Stimulated activated CD8-positive, alpha-beta memory T cell treated with anti-CD3 and anti-CD28 coated beads, Interleukin-7, amount 100 ng/mL, for 24 hours (primary cell): ENCODE data around the gene TCN1.
"Not testable (repeated sequence)": the region's sequence is repeated elsewhere in the genome, so short reads cannot be mapped to it uniquely, and the experiment has no call there.

ENCODE experiments used
- DNase-seq: peaks from one replicate; pipeline ENCODE4 v3.0.0-alpha.2; 2020; ENCODE audit warnings: low read depth

The TCN1 gene

DNA sequence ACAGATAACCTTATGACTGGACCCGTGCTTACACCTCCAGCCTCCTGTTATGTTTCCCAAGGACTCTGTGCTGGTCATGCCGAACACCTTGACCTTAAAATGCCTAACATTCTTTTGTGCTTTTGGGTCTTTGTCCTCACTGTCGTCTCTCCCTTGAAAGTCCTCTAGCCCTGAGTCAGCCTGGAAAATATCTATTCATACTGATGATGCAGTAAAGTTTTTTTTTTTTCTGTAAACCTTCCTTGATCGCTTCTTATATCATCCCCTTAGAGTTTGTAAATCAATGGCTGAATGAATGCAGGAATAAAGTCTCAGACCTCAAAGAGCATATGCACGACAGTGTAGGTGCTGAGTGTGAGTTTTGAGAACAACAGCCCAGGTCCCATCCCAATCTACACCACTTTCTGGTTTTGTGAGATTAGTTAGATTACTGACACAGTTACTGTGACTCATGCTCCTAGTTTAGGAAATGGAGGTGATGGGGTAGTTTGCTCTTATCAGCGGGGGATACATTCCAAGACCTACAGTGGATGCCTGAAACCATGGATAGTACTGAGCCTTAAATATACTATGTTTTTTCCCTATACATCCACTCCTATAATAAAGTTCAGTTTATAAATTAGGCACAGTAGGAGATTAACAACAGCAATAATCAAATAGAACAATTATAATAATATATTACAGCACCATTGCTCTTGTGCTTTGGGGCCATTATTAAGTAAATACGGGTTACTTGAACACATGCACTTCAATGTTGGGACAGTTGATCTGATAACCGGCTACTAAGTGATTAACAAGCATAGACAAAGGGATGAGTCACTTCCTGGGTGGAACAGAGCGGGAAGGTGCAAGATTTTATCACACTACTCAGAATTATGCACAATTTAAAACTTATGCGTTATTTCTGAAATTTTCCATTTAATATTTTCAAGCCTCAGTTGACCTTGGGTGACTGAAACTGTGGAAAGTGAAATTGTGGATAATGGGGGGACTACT is 8.6 kb downstream of the TCN1 start:
- peak; percentile 4 for DNase-seq

DNA sequence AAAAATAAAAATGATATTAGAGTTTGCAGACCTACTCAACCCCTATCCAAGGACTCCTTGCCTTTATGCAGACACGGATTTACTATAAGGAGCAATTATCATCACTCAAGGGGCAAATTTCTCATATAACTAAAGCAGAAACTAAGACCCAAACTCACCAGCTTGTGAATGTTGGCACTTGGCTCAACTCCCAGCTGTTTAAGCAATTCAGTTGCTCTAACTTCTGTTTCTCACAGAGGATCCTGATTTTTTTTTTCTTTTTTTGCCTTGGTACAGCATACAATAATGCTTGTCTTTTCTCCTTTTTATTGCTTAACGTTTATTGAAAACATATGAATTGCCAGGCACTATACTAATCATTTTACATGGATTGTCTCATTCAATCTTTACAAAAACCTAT is 11.4 kb downstream of the TCN1 start:
- no peak for DNase-seq

DNA sequence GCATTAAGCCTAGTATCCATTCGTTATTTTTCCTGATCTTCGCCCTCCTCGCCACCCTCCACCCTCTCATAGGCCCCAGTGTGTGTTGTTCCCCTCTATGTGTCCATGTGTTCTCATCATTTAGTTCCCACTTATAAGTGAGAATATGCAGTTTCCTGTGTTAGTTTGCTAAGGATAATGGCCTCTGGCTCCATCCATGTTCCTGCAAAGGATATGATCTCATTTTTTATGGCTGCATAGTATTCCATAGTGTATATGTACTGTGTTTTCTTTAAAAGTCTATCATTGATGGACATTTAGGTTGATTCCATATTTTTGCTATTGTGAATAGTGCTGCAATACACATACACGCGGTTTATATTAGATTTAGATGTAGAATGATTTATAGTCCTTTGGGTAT is 14.9 kb downstream of the TCN1 start:
- not testable (repeated sequence) for DNase-seq

DNA sequence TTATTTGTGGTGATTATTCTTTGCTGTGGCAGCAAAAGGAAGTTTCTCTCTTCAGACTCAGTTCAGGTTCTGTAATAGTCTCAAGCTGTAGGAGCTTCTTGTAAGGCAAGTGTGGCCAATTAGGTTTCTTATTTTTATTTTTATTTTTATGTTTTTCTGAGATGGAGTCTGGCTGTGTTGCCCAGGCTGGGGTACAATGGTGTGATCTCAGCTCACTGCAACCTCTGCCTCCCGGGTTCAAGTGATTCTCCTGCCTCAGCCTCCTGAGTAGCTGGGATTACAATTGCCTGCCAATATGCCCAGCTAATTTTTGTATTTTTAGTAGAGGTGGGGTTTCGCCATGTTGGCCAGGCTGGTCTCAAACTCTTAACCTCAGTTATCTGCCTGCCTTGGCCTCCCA is 16.7 kb downstream of the TCN1 start:
- not testable (repeated sequence) for DNase-seq

DNA sequence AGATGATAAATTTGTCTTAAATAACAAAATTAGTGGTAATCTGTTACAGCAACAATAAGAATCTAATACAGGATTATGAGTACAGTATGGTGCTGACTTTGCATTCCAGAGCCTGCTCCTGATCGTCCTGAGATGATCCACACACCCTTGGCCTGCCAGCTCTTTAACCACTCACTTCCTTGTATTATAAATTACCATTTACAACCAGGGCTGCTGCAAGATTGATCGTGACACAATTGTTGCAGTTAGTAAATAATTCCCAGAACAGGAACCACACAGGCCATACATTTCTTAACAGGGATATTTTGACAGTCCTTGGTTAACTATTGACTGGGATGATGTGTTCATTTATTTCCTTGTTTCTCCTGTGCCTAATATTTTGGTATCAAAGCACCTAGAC is 17.2 kb downstream of the TCN1 start:
- no peak for DNase-seq

DNA sequence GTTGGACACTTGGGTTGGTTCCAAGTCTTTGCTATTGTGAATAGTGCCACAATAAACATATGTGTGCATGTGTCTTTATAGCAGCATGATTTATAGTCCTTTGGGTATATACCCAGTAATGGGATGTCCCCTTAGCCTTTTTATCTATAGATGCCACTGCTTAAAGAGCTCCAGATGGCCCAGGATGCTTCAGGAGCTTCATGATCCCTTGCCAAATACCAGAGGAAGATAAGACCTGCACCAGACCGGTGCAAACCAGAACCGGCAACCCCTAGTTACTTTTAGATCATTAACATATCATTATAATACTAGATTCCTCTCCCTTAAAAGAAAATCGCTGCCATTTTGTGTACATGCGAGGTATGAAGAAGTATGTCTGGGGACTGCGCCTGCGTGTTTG is 17.8 kb downstream of the TCN1 start:
- DNase-seq = not testable (repeated sequence)

DNA sequence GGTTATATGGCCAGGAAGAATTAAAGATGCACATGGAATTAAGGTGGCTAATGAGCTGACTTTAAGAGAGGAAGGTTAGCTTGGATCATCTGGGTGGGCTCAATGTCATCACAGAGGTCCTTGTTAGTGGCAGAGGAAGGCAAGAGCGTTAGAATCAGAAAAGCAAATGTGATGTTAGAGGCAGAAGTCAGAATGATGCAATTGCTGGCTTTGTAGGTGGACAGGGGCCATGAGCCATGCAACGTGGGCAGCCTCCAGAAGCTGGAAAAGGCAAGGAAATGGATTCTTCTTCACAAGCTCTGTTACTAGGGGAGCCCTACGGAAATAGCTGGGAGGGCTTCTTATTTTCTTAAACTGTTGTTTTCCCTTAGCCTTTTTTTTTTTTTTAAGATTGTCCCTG is 18.7 kb downstream of the TCN1 start:
- DNase-seq = no peak

DNA sequence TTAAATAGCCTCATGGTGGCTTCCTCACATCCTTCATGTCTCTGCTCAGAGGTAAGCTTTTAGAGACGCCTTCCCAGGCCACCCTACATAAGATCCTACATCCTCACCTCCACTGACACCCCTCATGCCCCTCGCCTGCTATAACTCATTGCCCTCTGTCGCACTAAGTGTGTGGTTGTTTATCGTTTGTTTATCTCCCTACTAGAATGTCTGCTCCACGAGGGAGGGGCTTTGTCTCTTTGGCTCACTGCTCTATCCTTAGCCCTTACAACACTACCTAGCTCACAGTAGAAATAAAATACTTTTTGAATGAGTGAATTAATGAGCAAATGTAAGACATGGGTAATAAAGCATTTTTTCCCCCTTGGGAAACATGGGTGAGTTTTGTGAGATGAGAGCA is 19.7 kb downstream of the TCN1 start:
- DNase-seq = no peak

DNA sequence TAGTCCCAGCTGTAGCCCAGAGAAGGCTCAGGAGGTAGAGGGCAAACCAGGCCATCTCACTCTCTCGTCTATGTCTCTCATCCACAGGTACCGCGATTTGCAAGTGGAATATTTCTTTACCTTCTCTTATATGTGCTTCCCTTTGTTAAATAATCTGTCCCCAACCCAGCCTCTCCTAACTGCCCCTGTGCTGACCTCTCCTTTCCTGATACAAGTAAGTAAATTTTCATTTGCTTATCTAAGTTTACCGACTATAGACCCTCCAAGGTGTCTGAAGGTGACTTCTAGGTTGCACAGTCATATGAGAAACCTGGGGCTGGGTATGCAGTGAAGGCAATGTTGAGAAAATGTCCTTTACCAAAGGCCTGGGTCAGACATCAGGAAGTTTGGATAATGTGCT is 20.9 kb downstream of the TCN1 start, which contains the start of gene CBLIF:
Gene CBLIF, minus strand, starts transcription at position 101 of the 400 bp plus-strand sequence. Its CDS starts 46 bp downstream, at position 55.
- no peak for DNase-seq

DNA sequence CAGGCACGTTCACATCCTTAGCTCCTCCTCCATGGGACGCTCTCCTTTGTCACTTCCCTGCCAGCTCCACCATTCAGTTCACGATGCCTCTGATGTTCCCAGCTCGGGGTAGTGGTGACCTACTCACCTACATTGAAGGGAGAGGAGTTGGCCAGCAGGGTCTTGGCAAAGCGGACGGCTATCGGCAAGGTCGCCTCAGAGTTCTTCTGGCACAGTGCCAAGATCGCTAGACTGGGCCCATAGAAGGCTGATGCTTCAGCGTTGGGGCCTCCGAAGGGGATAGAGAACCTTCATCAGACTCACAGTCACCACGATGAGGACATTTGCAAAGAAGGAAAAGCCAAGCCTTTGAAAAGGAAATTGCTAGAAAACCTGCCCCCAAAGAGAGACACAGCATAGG is 24.0 kb downstream of the TCN1 start:
- DNase-seq = no peak

DNA sequence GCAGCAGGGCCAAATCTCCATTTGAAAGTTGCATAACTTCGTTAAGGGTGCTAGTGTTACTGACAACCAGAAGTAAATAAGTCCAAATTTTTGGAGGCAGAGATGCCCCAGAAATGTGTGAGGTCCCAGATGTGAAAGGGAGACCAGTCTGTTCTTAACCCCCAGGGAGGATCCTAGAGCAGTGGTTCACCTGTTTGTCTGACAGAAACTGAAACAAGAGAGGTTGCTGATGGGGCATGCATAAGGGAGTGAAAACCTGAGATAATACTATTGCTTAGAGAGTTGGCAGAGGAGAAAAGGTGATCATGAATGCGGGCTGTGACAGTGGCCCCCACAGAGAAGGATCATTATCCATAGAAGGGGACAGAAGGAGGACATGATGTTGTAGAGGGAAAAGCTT is 24.8 kb downstream of the TCN1 start:
- no peak for DNase-seq

DNA sequence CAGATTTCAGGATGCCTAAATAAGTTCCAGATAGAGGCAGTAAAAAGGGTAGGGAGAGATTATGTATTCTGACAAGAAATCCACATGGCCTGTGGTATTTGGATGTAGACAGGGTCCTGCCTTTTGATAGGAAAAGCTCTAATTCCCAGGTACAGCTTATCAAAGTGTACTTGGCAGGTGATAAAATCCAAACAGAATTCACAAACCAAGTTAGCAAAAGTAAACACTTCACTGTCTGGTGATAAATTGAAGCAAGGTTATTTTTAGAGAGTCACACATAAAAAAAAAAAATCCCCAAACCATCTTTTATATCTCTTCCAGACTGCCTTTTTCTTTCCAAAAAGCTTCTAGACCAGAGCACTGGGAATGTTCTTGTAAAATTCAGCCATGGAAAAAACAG is 26.7 kb downstream of the TCN1 start:
- DNase-seq = no peak

DNA sequence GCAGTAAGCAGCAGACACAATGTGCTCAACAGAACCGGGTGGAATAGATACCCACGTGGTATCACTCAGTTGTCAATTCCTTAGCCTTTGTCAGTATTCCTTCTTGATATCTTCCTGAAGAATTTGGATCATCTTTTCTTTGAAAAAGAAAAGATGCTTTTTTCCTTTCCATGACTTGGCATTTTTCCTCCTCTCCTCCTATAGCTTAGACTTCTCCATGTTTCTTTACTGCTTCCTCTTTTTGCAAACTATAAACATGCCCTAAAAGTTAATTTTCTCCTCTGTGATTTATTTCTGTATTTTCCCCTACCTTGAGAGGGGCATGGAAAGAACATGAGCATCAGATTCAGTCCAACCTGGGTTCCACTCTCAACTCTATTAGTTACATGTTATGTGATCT is 32.7 kb downstream of the TCN1 start:
- DNase-seq = no peak

DNA sequence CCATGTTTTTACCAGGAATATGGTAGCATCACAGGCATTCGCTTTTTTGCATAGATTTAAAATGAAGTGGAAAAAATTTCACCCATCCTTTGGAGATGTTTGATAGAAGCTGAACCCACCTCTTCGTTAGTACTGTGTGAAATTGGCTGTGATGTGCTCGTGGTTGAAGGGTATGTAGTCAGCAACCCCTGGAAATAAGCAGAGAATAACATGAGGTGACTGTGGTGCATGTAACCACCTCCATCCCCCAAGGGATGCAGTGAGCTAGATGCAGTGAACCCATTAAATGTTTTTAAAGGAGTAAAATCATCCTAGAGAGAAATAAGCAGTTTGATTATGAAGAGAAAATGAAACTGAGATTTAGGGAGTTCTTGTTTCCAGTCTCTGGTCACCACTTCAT is 36.9 kb downstream of the TCN1 start:
- DNase-seq = no peak

DNA sequence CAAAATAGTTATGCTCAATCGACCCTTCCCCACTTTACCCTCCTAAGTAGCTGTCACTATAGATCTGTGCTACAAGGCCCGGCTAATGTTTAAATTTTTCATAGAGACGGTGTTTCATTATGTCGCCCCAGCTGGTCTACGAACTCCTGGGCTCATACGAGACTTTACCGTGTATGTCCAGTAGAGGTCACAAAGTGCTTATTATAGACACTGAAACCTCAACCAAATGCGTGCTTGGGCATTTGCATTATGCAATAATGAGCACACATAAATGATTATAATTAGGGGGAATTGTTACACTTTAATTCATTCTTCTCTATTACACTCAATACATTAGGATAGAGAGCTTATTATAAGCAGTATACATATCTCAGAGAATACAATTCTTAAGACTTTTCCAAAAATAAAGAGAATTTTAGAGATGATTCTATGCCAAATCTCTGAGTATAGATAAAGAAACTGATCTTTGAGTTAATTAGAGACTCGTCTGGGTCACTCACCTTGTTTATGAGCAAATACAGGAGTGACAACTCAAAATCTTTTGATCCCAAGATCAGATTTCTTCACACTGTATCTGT is 43.2 kb downstream of the TCN1 start:
- DNase-seq = no peak

DNA sequence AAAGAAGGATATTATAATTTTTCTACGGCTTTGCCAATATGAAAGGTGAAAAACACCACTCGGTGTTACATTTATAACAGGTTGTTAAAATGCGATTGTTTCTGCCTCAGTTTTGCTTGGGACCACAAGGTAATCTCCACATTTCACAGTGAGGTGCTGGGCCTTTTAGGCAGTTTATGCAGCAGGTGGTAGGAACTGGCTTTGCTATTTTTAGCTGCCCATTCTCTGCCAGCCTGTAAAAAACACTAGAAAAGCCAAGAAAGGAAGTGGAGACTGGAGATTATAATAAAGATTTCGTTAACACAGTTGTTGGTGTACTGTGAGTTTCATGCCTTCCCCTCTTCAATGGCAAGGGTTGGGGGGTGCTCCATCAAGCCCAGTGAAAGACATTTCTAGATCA is 47.7 kb downstream of the TCN1 start:
- DNase-seq = no peak

DNA sequence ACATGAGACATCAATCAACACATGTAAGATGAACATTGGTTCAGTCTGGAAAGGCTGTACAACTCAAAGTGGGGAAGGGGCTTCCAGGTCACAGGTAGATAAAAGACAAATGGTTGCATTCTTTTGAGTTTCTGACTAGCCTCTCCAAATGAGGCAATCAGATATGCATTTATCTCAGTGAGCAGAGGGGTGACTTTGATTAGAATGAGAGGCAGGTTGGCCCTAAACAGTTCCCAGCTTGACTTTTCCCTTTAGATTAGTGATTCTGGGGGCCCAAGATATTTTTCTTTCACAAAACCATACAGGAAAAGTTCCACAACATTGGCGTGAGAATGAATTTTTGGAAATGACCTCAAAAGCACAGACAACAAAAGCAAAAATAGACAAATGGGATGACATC is 49.9 kb downstream of the TCN1 start:
- not testable (repeated sequence) for DNase-seq

DNA sequence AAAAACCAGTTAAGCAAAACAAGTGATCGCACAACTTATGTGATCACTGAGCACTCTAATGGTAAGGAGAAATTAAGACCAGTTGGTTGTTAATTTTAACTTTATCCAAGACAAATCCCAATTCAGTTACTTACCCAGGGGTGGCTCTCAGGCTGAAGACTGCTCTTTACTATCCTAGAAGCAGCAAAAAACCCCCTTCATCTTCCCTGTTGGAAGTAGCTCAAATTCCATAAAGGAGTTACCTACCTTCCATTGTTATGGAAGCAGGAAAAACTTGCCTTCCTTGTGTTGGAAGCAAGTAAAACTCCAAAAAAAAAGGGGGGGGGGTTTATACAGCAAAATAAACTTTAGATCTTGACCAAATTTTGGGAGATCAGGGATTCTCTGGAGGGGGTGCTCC is 50.5 kb downstream of the TCN1 start:
- DNase-seq = no peak

DNA sequence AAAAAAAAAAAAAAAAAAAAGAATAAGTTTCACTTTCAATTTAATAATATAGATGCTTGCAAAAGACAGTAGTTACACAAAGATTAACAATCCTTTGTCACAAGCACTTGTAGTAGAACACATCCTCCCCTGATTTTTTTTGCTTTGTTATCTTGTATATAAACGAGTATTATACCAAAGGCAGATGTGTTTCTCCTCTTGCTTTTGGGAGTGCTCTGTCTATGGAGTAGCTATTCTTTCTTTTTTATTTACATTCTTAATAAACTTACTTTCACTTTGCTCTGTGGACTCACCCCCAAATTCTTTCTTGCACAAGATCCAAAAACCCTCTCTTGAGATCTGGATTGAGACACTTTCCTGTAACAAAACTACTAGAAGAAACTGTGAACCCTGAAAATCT is 52.3 kb downstream of the TCN1 start:
- DNase-seq = no peak

DNA sequence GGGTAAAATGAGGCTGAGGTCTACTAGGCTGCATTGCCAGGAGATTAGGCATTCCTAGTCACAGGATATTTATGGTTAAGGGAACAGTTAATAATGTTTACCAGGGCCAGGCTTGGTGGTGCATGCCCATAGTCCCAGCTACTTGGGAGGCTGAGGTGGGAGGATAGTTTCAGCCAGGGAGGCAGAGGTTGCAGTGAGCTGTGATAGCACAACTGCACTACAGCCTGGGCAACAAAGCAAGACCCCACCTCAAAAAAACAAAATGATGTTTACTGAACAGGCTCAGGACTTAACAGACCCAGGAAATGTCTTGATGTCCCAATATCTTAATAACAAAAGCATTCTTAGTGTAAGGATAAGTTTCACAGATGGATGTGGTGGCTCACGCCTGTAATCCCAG is 52.9 kb downstream of the TCN1 start:
- no peak for DNase-seq

DNA sequence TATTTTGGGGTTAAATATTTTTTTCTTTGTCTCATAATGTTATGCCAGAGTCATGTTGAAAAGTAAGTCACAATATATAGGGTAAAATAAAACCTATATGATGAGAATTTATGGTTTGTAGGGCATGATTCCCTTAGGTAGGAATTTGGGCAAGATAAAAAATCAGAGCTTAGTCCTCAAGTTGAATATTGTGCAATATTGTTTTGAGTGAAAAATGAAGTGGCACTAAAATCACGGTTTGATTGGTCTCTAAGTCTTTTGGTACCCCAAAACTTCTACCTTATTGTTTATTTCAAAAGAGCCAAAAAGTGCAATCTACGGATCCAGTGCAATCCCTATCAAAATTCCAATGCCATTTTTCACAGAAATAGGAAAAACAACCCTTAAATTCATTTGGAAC is 54.1 kb downstream of the TCN1 start:
- DNase-seq = no peak

DNA sequence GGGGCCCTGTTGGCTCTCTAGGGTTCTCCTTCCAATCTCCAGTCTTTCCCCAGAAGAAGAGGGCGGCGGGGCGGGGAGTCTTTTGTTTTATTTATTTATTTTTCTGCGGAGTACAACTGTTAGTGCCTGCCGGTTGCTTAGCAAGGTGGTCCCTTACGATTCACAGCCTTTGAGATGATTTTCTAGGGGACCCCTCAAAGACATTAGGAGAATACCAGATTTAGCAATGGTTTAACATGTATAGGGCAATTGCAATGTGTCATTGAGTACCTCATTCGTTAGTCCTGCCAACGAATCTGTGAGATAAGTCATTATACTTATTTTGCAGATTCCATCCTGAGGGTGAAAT is 55.4 kb downstream of the TCN1 start:
- no peak for DNase-seq

DNA sequence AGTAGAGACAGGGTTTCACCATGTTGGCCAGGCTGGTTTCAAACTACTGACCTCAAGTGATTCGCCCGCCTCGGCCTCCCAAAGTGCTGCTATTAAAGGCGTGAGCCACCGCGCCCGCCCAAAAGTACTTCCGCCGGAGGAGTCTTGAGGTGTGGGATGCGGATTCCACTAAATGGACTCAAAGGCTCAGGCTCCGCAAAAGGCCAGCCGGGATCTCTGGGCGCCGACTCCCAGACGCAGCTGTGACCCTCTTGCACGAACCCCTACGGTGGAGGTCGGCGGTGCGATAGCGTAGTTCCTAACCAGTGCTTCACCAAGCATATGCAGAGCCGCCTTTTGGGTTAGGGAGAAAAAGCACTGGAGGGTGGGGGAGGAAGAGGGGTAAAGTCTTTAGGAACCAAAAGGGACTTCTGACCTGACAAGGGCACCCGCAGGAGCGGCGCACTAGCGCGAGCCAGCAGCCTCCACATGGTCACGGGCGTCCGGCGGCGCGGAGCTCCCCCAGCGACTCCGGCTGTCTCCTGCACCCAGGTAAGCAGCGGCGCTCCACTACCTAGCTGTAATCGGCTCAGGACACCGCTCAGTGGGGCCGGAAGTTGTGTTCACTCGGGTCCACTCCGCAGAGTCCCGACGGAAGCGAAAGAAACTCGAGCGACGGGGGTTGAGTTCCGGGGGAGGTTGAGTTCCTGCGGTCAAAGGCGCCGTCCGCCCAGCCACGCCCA is 55.9 kb downstream of the TCN1 start, which contains the start of gene MRPL16:
Gene MRPL16, minus strand, starts transcription at position 590 of the 722 bp plus-strand sequence. Its CDS starts 120 bp downstream, at position 470.
- peak; percentile 77 for DNase-seq
